ENCODE results near the gene RERE.
"Not testable (repeated sequence)": the region's sequence is repeated elsewhere in the genome, so short reads cannot be mapped to it uniquely, and the experiment has no call there.

Gene RERE

GRCh38 chr1:8797216-8797615 lies 20.2 kb downstream of the RERE start:
- no peak for DNase-seq (ENCODE audit: low read depth)

GRCh38 chr1:8796812-8797211 lies 20.6 kb downstream of the RERE start:
- no peak for DNase-seq (ENCODE audit: low read depth)

- DNase-seq (ENCODE audit: low read depth): no peak
Measured at GRCh38 chr1:8794605-8795004, 22.8 kb downstream of the RERE start.

GRCh38 chr1:8791819-8792218 lies 25.6 kb downstream of the RERE start:
- no peak for DNase-seq (ENCODE audit: low read depth)

GRCh38 chr1:8790987-8791386 lies 26.5 kb downstream of the RERE start:
- DNase-seq (ENCODE audit: low read depth): no peak

- no peak for DNase-seq (ENCODE audit: low read depth)
Measured at GRCh38 chr1:8790478-8790877, 27.0 kb downstream of the RERE start.

- no peak for DNase-seq (ENCODE audit: low read depth)
Measured at GRCh38 chr1:8789314-8790214, 27.9 kb downstream of the RERE start.

- DNase-seq (ENCODE audit: low read depth): no peak
Measured at GRCh38 chr1:8787218-8787617, 30.2 kb downstream of the RERE start.

- DNase-seq (ENCODE audit: low read depth): not testable (repeated sequence)
Measured at GRCh38 chr1:8786204-8786603, 31.2 kb downstream of the RERE start.

GRCh38 chr1:8782955-8783354 lies 34.5 kb downstream of the RERE start:
- DNase-seq (ENCODE audit: low read depth): no peak

GRCh38 chr1:8782001-8782620 lies 35.3 kb downstream of the RERE start:
- DNase-seq (ENCODE audit: low read depth): no peak

- no peak for DNase-seq (ENCODE audit: low read depth)
Measured at GRCh38 chr1:8780405-8780804, 37.0 kb downstream of the RERE start.

- no peak for DNase-seq (ENCODE audit: low read depth)
Measured at GRCh38 chr1:8777867-8778266, 39.6 kb downstream of the RERE start.

- no peak for DNase-seq (ENCODE audit: low read depth)
Measured at GRCh38 chr1:8776104-8776503, 41.3 kb downstream of the RERE start.

- DNase-seq (ENCODE audit: low read depth): no peak
Measured at GRCh38 chr1:8767006-8767405, 50.4 kb downstream of the RERE start.

GRCh38 chr1:8765198-8765597 lies 52.2 kb downstream of the RERE start:
- no peak for DNase-seq (ENCODE audit: low read depth)

GRCh38 chr1:8764293-8764937 lies 53.0 kb downstream of the RERE start:
- DNase-seq (ENCODE audit: low read depth): no peak

- no peak for DNase-seq (ENCODE audit: low read depth)
Measured at GRCh38 chr1:8763888-8764287, 53.6 kb downstream of the RERE start.

- DNase-seq (ENCODE audit: low read depth): no peak
Measured at GRCh38 chr1:8754993-8755392, 62.4 kb downstream of the RERE start.

GRCh38 chr1:8754247-8754650 lies 63.2 kb downstream of the RERE start:
- no peak for DNase-seq (ENCODE audit: low read depth)

- DNase-seq (ENCODE audit: low read depth): no peak
Measured at GRCh38 chr1:8753736-8754135, 63.7 kb downstream of the RERE start.

- DNase-seq (ENCODE audit: low read depth): no peak
Measured at GRCh38 chr1:8752921-8753713, 64.3 kb downstream of the RERE start.

Data from T follicular helper cell (primary cell).